HCT116 (cell line): Measurements from ENCODE around the gene ETS2.

Experiments
- CTCF ChIP-seq, 3 experiments: fragments of 200-600 bp in 1 of 3; sonication (generic) in 1 of 3; IDR thresholded peaks in 2 of 3; conservative IDR thresholded peaks in 1 of 3; 2 replicates each; pipeline ENCODE4 v1.5.1; 2012 to 2017; ENCODE audit warnings: low read depth in 2 of 3, low read length in 2 of 3, antibody characterized with exemption in 1 of 3, borderline replicate concordance in 1 of 3, control low read depth in 1 of 3, mild to moderate bottlenecking in 1 of 3, mixed read lengths in 1 of 3, mixed run types in 1 of 3, moderate library complexity in 1 of 3; ENCODE audit not compliant: insufficient read depth in 1 of 3
- FOSL1 ChIP-seq: IDR thresholded peaks from 2 replicates; pipeline ENCODE4 v1.6.1; 2012; ENCODE audit warnings: low read depth
- POLR2A ChIP-seq: IDR thresholded peaks from 2 replicates; pipeline ENCODE4 v1.7.0; 2011; ENCODE audit warnings: borderline replicate concordance; ENCODE audit not compliant: insufficient read depth, insufficient read length; ENCODE audit errors: extremely low read depth
- POLR2AphosphoS5 ChIP-seq: IDR thresholded peaks from 2 replicates; pipeline ENCODE4 v1.6.1; 2011; ENCODE audit warnings: mild to moderate bottlenecking, low read depth, low read length, moderate library complexity
- RAD21 ChIP-seq: IDR thresholded peaks from 2 replicates; pipeline ENCODE4 v1.6.1; 2012; ENCODE audit warnings: low read depth, mild to moderate bottlenecking
- ZNF274 ChIP-seq: fragments of 200-500 bp; sonication (Bioruptor generic); IDR thresholded peaks from 2 replicates; pipeline ENCODE4 v1.6.1; 2014; ENCODE audit warnings: mild to moderate bottlenecking, low read depth, low read length, inconsistent platforms
- TF ChIP-seq, protein P1 (sequence below): IDR thresholded peaks from 2 replicates; pipeline ENCODE4 v1.6.1; 2012

DNA sequence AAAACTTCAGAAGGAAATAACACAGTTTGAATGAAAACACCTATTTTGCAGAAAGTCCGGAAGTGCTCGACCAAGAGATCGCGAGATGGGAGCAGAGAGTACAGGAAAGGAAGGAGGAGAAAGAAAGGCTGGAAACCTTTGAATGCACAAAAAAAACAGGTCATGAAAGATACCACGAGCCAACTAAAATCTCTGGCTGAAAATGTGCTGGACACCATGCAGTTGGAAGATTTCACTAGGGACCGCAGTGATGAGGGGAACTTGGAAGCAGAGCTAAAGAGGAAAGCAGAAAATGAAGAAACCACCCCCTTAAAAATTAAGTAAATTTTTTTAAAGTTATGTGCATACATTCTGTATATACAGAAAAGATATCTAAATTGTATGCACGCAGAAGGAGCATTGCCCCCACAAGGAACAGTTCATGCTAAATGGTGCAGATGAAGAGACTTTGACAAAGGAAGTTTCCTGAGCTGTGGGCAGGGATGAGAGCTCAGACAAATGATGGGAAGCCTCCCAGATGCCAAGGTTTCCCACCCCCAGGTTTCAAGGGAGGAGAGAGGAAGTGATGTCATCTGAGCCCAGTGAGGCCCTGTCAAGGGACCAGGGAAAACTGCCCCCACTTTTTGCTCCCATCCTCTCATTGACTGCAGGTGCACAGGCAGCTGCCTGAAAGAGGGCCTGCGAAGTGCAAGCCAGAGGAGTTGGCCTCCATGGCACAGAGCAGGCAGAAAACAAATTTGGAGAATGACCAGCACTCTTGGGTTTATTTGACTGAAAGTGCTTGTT lies 52.5 kb downstream of the ETS2 start:
- TF ChIP-seq FOSL1 (no peak), CTCF (IDR thresholded peaks at IDR 0.05 in 2 of 3, conservative IDR thresholded peaks at IDR 0.05 in 1 of 3; ENCODE audit: borderline replicate concordance in 1 of 3, insufficient read depth in 1 of 3, low read depth in 2 of 3, low read length in 2 of 3) (no peak), POLR2AphosphoS5 (no peak), POLR2A (no peak), ZNF274 (no peak), RAD21 (no peak)
- TF ChIP-seq, protein P1, sequence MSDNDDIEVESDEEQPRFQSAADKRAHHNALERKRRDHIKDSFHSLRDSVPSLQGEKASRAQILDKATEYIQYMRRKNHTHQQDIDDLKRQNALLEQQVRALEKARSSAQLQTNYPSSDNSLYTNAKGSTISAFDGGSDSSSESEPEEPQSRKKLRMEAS, result no peak
